ENCODE data around the gene WEE1. TPM values are rescaled to one million over a fixed set of nuclear protein-coding genes. Genes with fewer than 3 reads are reported as not detected.
A peak's percentile ranks its signal among the peaks of the same experiment; 100 is the strongest.

Gene WEE1
- total and polyA plus RNA-seq, 10 of the 15 experiments (the other 5 are each of a cell fraction or from before 2014, with no cell fraction given): 13.8 to 69.5 (median 45.4) TPM

DNA sequence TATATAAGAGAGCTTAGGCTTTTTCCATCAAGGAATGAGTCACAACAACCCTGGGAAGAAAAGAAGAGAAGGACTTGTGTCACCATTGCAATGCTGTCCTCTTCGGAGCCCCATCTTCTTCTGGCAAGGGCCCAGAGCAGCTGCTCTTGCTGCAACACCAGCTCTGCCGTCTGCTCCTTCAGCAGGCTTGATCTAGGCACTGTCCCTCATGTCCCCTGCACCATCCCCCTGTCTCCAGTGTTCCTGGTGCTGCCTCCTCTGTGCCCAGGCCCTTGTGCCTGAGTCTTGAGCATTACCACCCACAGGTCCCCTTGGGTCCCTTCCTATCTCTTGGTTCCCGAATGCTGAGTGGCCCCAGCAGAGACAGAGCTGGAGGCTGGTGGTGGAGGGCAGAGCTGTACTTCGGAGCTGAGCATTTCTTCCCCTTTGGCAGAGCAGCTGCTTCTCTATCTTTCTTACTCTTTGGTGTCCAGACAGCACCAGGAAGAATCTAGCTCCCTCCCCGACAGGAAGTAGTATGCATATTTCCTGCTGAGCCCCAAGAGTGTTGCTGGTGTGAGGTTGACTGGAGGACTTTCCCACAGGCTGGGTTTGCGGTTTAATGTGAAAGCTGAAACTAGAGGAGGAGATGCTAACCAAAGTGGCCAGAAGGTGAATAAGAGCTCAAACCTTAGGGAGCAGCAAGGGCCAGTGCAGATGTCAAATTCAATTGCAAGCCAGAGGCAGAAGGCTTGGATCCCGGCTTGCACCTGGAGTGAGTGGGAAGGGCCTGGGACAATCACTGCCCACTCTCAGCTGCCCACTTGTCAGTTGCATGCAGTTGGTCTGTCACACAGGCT, 27.8 kb downstream of the WEE1 start:
- H3K27ac ChIP-seq (ENCODE audit: control insufficient read depth, insufficient read depth): peak overlapping the region; percentile 87
- peak overlapping the region; percentile 58; the same call in 1 of the 2 replicates for H3K9ac ChIP-seq (ENCODE audit: control insufficient read depth, insufficient read depth, low read length)
- peak overlapping the region; percentile 64 for H3K4me3 ChIP-seq
- no peaks in the 10 kb centered on the region for H3K9me3 ChIP-seq (replicated peaks; ENCODE audit: control insufficient read depth, insufficient read depth, low read length)
- under 1% methylated on average over 7 of the region's 7 CpGs for WGBS (ENCODE audit: insufficient coverage, insufficient replicate concordance, low lambda C conversion rate, missing lambda C conversion rate)
- SMC1A ChIA-PET (ENCODE audit: uncharacterized antibody, unreplicated experiment): interaction anchor here (0.6 to 5.7 kb wide), 35 partner anchors 9 to 339 kb away, joined by 3 to 64 read pairs (median 5); partner anchors contain the start of genes WEE1 and ZNF143
- H3K4me1 ChIP-seq (ENCODE audit: control insufficient read depth, insufficient read depth, low read length): peaks cover 40% of the 10 kb centered on the region
- H3K4me2 ChIP-seq (ENCODE audit: control insufficient read depth, insufficient read depth): peak overlapping the region; percentile 70
- FAIRE-seq (peak; percentile 86), ATAC-seq (peak; percentile 90), DNase-seq (ENCODE audit: low read depth, low spot score) (peak; percentile 95)
- intact Hi-C loops (cut with micrococcal nuclease; ENCODE audit: unreplicated experiment) (loop anchor here (1.0 kb wide), 1 partner anchor 144 kb away; no protein-coding TSS in a partner anchor), in situ Hi-C loops (cut with MboI) (no loop called here)
- POLR2A ChIA-PET: interaction anchor here (0.7 to 2.4 kb wide), 12 partner anchors 8 to 866 kb away, joined by 3 to 19 read pairs (median 6); partner anchors contain the start of genes WEE1 and ZNF143
- H2AFZ ChIP-seq (ENCODE audit: control insufficient read depth, low read depth, low read length): peak overlapping the region; percentile 54
- TSS peak; percentile 68 for BruUV-seq (replicated peaks)
- H4K20me1 ChIP-seq (ENCODE audit: control insufficient read depth, insufficient read depth): no peaks in the 10 kb centered on the region
- RAD21 ChIA-PET (ENCODE audit: unreplicated experiment): interaction anchor here (0.5 to 5.4 kb wide), 32 partner anchors 9 to 851 kb away, joined by 3 to 46 read pairs (median 4); partner anchors contain the start of genes SWAP70, WEE1 and ZNF143
- no peaks in the 10 kb centered on the region for H3K79me2 ChIP-seq (ENCODE audit: control insufficient read depth, insufficient read depth, low read length)
- no peaks in the 10 kb centered on the region for H3K36me3 ChIP-seq (ENCODE audit: control insufficient read depth in 2 of 2, insufficient read depth in 2 of 2, low read length in 1 of 2)
- H3K27me3 ChIP-seq (replicated peaks in 1 of 2; ENCODE audit: control insufficient read depth in 2 of 2, insufficient read depth in 2 of 2, low read length in 1 of 2): no peaks in the 10 kb centered on the region
- CTCF ChIA-PET: interaction anchor here (0.7 to 6.4 kb wide), 16 partner anchors 11 to 434 kb away, joined by 3 to 45 read pairs (median 4); partner anchors contain the start of gene WEE1
- TF ChIP-seq EED (IDR thresholded peaks at IDR 0.05; ENCODE audit: low read depth) (peak; percentile 97), WRNIP1 (IDR thresholded peaks at IDR 0.05; ENCODE audit: borderline replicate concordance, low read depth, low read length) (no peak), CEBPB (IDR thresholded peaks at IDR 0.05; ENCODE audit: borderline replicate concordance in 1 of 2, low read depth in 2 of 2, low read length in 2 of 2) (no peak), NFIC (IDR thresholded peaks at IDR 0.05; ENCODE audit: low read depth, low read length) (peak; percentile 89), TBL1XR1 (IDR thresholded peaks at IDR 0.05; ENCODE audit: low read depth, low read length) (peak; percentile 76), POLR2A (IDR thresholded peaks at IDR 0.05; ENCODE audit: low read depth, low read length) (peak; percentile 30; the same call in 1 of the 2 replicates), RUNX3 (IDR thresholded peaks at IDR 0.05; ENCODE audit: low read length) (peak; percentile 99), MTA2 (IDR thresholded peaks at IDR 0.05; ENCODE audit: low read depth) (peak; percentile 74), MEF2B (IDR thresholded peaks at IDR 0.05; ENCODE audit: partially characterized antibody, poor library complexity, severe bottlenecking) (peak; percentile 81)
- TF ChIP-seq, protein P1, sequence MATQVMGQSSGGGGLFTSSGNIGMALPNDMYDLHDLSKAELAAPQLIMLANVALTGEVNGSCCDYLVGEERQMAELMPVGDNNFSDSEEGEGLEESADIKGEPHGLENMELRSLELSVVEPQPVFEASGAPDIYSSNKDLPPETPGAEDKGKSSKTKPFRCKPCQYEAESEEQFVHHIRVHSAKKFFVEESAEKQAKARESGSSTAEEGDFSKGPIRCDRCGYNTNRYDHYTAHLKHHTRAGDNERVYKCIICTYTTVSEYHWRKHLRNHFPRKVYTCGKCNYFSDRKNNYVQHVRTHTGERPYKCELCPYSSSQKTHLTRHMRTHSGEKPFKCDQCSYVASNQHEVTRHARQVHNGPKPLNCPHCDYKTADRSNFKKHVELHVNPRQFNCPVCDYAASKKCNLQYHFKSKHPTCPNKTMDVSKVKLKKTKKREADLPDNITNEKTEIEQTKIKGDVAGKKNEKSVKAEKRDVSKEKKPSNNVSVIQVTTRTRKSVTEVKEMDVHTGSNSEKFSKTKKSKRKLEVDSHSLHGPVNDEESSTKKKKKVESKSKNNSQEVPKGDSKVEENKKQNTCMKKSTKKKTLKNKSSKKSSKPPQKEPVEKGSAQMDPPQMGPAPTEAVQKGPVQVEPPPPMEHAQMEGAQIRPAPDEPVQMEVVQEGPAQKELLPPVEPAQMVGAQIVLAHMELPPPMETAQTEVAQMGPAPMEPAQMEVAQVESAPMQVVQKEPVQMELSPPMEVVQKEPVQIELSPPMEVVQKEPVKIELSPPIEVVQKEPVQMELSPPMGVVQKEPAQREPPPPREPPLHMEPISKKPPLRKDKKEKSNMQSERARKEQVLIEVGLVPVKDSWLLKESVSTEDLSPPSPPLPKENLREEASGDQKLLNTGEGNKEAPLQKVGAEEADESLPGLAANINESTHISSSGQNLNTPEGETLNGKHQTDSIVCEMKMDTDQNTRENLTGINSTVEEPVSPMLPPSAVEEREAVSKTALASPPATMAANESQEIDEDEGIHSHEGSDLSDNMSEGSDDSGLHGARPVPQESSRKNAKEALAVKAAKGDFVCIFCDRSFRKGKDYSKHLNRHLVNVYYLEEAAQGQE (IDR thresholded peaks at IDR 0.05; ENCODE audit: low read depth, low read length): no peak
- TF ChIP-seq, protein P2, sequence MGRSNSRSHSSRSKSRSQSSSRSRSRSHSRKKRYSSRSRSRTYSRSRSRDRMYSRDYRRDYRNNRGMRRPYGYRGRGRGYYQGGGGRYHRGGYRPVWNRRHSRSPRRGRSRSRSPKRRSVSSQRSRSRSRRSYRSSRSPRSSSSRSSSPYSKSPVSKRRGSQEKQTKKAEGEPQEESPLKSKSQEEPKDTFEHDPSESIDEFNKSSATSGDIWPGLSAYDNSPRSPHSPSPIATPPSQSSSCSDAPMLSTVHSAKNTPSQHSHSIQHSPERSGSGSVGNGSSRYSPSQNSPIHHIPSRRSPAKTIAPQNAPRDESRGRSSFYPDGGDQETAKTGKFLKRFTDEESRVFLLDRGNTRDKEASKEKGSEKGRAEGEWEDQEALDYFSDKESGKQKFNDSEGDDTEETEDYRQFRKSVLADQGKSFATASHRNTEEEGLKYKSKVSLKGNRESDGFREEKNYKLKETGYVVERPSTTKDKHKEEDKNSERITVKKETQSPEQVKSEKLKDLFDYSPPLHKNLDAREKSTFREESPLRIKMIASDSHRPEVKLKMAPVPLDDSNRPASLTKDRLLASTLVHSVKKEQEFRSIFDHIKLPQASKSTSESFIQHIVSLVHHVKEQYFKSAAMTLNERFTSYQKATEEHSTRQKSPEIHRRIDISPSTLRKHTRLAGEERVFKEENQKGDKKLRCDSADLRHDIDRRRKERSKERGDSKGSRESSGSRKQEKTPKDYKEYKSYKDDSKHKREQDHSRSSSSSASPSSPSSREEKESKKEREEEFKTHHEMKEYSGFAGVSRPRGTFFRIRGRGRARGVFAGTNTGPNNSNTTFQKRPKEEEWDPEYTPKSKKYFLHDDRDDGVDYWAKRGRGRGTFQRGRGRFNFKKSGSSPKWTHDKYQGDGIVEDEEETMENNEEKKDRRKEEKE (IDR thresholded peaks at IDR 0.05): no peak
- TF ChIP-seq, protein P3, sequence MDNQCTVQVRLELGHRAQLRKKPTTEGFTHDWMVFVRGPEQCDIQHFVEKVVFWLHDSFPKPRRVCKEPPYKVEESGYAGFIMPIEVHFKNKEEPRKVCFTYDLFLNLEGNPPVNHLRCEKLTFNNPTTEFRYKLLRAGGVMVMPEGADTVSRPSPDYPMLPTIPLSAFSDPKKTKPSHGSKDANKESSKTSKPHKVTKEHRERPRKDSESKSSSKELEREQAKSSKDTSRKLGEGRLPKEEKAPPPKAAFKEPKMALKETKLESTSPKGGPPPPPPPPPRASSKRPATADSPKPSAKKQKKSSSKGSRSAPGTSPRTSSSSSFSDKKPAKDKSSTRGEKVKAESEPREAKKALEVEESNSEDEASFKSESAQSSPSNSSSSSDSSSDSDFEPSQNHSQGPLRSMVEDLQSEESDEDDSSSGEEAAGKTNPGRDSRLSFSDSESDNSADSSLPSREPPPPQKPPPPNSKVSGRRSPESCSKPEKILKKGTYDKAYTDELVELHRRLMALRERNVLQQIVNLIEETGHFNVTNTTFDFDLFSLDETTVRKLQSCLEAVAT (IDR thresholded peaks at IDR 0.05): peak; percentile 93
- TF ChIP-seq, protein P4, sequence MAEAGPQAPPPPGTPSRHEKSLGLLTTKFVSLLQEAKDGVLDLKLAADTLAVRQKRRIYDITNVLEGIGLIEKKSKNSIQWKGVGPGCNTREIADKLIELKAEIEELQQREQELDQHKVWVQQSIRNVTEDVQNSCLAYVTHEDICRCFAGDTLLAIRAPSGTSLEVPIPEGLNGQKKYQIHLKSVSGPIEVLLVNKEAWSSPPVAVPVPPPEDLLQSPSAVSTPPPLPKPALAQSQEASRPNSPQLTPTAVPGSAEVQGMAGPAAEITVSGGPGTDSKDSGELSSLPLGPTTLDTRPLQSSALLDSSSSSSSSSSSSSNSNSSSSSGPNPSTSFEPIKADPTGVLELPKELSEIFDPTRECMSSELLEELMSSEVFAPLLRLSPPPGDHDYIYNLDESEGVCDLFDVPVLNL (IDR thresholded peaks at IDR 0.05; ENCODE audit: low read depth, low read length): no peak

All from GM12878 (cell line).